Measurements from ENCODE around the gene DCC.

Gene DCC

GRCh38 chr18:52679354-52679753, 339.4 kb downstream of the DCC start:
- no peak for DNase-seq (ENCODE audit: low read depth)
- no peak overlapping the region for H3K4me3 ChIP-seq (ENCODE audit: low read depth, low read length)
- no peak for TF ChIP-seq CTCF (conservative IDR thresholded peaks at IDR 0.05; ENCODE audit: low read depth, low read length)

DNA sequence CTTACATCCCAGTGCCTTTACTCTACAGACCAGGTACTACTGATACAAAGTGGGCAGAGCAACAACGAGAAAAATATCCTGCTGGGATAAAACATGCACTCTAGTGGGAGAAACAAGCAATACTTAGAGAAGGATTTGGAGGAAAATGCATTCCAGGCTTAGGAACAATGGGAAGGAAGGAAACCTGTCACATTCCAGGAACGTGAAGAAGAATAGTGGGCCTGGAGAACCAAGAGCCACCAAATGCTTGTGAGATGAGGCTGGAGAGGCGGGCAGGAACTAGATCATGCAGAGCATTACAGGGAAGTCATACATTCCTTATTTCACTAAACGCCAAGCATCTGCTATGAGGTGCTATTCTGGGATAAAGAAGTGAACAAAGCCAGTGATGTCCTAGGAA, 342.3 kb downstream of the DCC start:
- no peak overlapping the region for H3K4me3 ChIP-seq (ENCODE audit: low read depth, low read length)
- no peak for DNase-seq (ENCODE audit: low read depth)
- TF ChIP-seq CTCF (conservative IDR thresholded peaks at IDR 0.05; ENCODE audit: low read depth, low read length): no peak

DNA sequence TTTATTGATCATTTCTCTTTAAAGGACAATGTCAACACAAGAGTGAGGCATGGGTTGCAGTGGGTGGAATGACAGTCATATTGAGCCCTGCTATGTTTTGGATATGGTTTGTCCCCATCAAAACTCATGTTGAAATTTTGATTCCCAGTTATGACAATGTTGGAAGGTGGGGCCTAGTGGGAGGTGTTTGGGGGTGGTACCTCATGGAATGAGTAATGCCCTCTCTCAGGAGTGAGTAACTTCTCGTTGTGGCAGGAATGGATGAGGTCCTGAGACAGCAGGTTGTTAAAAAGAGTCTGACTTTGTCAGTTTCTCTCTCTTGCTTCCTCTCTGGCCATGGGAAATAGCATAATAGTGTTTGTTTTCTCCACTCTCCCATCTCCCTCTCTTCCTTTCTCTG, 345.3 kb downstream of the DCC start:
- no peak overlapping the region for H3K4me3 ChIP-seq (ENCODE audit: low read depth, low read length)
- TF ChIP-seq CTCF (conservative IDR thresholded peaks at IDR 0.05; ENCODE audit: low read depth, low read length): no peak
- no peak for DNase-seq (ENCODE audit: low read depth)

DNA sequence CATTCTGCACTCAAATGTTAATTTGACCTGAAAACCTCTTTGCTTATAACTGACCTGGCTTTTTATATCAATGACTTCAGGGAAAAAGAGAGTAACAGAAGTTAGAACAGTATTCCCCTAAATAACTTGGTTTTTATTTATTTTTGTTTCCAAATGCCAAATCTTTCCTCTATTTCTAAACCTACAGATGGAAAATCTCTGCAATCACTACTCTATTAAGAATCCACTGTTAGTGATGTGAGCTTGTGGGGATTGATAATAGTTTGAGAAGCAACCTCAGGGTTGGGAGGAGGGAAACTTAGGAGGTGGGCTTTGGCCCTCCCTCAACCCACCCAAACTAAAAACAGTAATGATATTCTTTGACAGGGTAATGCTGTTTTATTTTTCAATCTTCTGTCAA, 351.8 kb downstream of the DCC start:
- H3K4me3 ChIP-seq (ENCODE audit: low read depth, low read length): no peak overlapping the region
- no peak for TF ChIP-seq CTCF (conservative IDR thresholded peaks at IDR 0.05; ENCODE audit: low read depth, low read length)
- no peak for DNase-seq (ENCODE audit: low read depth)

- peak; percentile 24 for DNase-seq (ENCODE audit: low read depth)
- H3K4me3 ChIP-seq (ENCODE audit: low read depth, low read length): no peak overlapping the region
- TF ChIP-seq CTCF (conservative IDR thresholded peaks at IDR 0.05; ENCODE audit: low read depth, low read length): peak; percentile 57
Measured at GRCh38 chr18:52694804-52695203, 354.8 kb downstream of the DCC start.

DNA sequence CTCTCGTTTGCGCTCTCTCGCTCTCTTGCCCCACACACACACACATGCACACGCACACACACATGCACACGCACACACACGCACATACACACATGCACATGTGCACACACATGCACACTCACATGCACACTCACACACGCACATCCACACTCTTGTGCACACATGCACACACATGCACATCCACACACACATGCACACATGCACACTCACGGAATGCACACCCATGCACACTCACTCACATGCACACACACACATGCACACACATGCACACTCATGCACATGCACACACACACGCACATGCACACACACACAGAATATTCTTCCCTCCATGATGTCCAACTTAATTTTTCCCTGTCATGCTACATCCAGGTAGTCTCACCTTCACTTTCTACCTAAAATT, 360.1 kb downstream of the DCC start:
- no peak for DNase-seq (ENCODE audit: low read depth)
- H3K4me3 ChIP-seq (ENCODE audit: low read depth, low read length): no peak overlapping the region
- TF ChIP-seq CTCF (conservative IDR thresholded peaks at IDR 0.05; ENCODE audit: low read depth, low read length): no peak

- no peak overlapping the region for H3K4me3 ChIP-seq (ENCODE audit: low read depth, low read length)
- no peak for DNase-seq (ENCODE audit: low read depth)
- TF ChIP-seq CTCF (conservative IDR thresholded peaks at IDR 0.05; ENCODE audit: low read depth, low read length): no peak
Measured at GRCh38 chr18:52700816-52701215, 360.8 kb downstream of the DCC start.

Data from choroid plexus epithelial cell (primary cell).